Measurements from ENCODE around the gene SMPD3. TPM values are rescaled to one million over a fixed set of nuclear protein-coding genes. Genes with fewer than 3 reads are reported as not detected.

Gene SMPD3
- total RNA-seq, 1 donor from 2014 or later = 0.16 TPM

- Histone ChIP-seq H3K27ac (replicated peaks) (no peak overlapping the region), H3K9me3 (replicated peaks) (no peaks in the 10 kb centered on the region), H3K4me1 (no peaks in the 10 kb centered on the region), H3K4me3 (no peak overlapping the region), H3K36me3 (peaks cover 56% of the 10 kb centered on the region), H3K27me3 (ENCODE audit: low read depth) (no peaks in the 10 kb centered on the region)
- TF ChIP-seq CTCF (IDR thresholded peaks at IDR 0.05; ENCODE audit: borderline replicate concordance) = no peak
- no peak for DNase-seq
- intact Hi-C loops (cut with micrococcal nuclease) = no loop called here
Observed at GRCh38 chr16:68358951-68359350, 89.4 kb downstream of the SMPD3 start.

GRCh38 chr16:68357923-68358322 lies 90.4 kb downstream of the SMPD3 start:
- no peaks in the 10 kb centered on the region for H3K9me3 ChIP-seq (replicated peaks)
- DNase-seq = no peak
- TF ChIP-seq CTCF (IDR thresholded peaks at IDR 0.05; ENCODE audit: borderline replicate concordance) = no peak
- peaks cover 67% of the 10 kb centered on the region for H3K36me3 ChIP-seq
- H3K27ac ChIP-seq (replicated peaks) = no peak overlapping the region
- intact Hi-C loops (cut with micrococcal nuclease) = no loop called here
- H3K4me3 ChIP-seq = no peak overlapping the region
- H3K27me3 ChIP-seq (ENCODE audit: low read depth) = no peaks in the 10 kb centered on the region
- H3K4me1 ChIP-seq = no peaks in the 10 kb centered on the region

- H3K27ac ChIP-seq (replicated peaks) = no peak overlapping the region
- no peaks in the 10 kb centered on the region for H3K4me1 ChIP-seq
- H3K27me3 ChIP-seq (ENCODE audit: low read depth) = no peaks in the 10 kb centered on the region
- intact Hi-C loops (cut with micrococcal nuclease) = no loop called here
- no peak for DNase-seq
- peaks cover 71% of the 10 kb centered on the region for H3K36me3 ChIP-seq
- H3K4me3 ChIP-seq = no peak overlapping the region
- no peak for TF ChIP-seq CTCF (IDR thresholded peaks at IDR 0.05; ENCODE audit: borderline replicate concordance)
- H3K9me3 ChIP-seq (replicated peaks) = no peaks in the 10 kb centered on the region
Observed at GRCh38 chr16:68357521-68357922, 90.8 kb downstream of the SMPD3 start.

GRCh38 chr16:68356919-68357286 lies 91.4 kb downstream of the SMPD3 start:
- H3K27ac ChIP-seq (replicated peaks) = no peak overlapping the region
- H3K27me3 ChIP-seq (ENCODE audit: low read depth) = no peaks in the 10 kb centered on the region
- no peak for TF ChIP-seq CTCF (IDR thresholded peaks at IDR 0.05; ENCODE audit: borderline replicate concordance)
- H3K4me1 ChIP-seq = no peaks in the 10 kb centered on the region
- no peaks in the 10 kb centered on the region for H3K9me3 ChIP-seq (replicated peaks)
- H3K4me3 ChIP-seq = no peak overlapping the region
- peaks cover 77% of the 10 kb centered on the region for H3K36me3 ChIP-seq
- intact Hi-C loops (cut with micrococcal nuclease) = no loop called here
- no peak for DNase-seq

GRCh38 chr16:68356249-68356918 lies 91.9 kb downstream of the SMPD3 start:
- no peak for DNase-seq
- H3K9me3 ChIP-seq (replicated peaks) = no peaks in the 10 kb centered on the region
- no peaks in the 10 kb centered on the region for H3K4me1 ChIP-seq
- no peak overlapping the region for H3K4me3 ChIP-seq
- H3K27ac ChIP-seq (replicated peaks) = no peak overlapping the region
- no peaks in the 10 kb centered on the region for H3K27me3 ChIP-seq (ENCODE audit: low read depth)
- intact Hi-C loops (cut with micrococcal nuclease) = no loop called here
- no peak for TF ChIP-seq CTCF (IDR thresholded peaks at IDR 0.05; ENCODE audit: borderline replicate concordance)
- peaks cover 82% of the 10 kb centered on the region for H3K36me3 ChIP-seq
